ENCODE results near the gene PDGFRB.

DNA sequence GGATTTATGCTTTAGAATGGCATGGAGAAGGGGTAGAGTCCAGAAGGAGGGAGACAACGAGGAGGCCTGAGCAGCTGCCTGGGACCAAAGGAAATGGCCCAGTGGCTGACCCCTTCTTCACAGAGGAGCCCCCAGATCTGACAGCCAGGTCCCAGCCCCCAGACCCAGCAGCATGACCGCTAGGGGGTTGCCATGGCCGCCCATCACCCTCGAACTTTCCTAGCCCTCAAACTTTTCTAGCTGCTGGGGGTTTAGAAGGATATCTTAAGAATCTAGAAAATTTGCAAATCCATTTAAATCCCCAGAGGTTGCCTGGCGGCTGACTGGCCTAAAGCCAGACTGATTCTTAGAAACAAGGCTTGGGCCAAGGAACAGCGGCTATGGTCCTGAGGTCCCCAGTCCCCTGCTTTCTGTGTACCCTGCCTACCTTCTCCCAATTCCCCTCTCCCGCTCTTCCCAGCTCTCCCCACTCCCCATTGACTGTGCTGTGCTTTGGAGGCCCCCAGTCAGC is 972 bp downstream of the PDGFRB start:
- TF ChIP-seq, protein P1, sequence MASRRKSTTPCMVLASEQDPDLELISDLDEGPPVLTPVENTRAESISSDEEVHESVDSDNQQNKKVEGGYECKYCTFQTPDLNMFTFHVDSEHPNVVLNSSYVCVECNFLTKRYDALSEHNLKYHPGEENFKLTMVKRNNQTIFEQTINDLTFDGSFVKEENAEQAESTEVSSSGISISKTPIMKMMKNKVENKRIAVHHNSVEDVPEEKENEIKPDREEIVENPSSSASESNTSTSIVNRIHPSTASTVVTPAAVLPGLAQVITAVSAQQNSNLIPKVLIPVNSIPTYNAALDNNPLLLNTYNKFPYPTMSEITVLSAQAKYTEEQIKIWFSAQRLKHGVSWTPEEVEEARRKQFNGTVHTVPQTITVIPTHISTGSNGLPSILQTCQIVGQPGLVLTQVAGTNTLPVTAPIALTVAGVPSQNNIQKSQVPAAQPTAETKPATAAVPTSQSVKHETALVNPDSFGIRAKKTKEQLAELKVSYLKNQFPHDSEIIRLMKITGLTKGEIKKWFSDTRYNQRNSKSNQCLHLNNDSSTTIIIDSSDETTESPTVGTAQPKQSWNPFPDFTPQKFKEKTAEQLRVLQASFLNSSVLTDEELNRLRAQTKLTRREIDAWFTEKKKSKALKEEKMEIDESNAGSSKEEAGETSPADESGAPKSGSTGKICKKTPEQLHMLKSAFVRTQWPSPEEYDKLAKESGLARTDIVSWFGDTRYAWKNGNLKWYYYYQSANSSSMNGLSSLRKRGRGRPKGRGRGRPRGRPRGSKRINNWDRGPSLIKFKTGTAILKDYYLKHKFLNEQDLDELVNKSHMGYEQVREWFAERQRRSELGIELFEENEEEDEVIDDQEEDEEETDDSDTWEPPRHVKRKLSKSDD (conservative IDR thresholded peaks at IDR 0.05; ENCODE audit: low read length): no peak
- no peak for TF ChIP-seq SMAD1 (IDR thresholded peaks at IDR 0.05; ENCODE audit: low read depth, low read length, partially characterized antibody)
- no peak for TF ChIP-seq EZH2 (IDR thresholded peaks at IDR 0.05; ENCODE audit: borderline replicate concordance, low read depth, low read length)
- no peak for TF ChIP-seq ZNF24 (IDR thresholded peaks at IDR 0.05)
- TF ChIP-seq NBN (IDR thresholded peaks at IDR 0.05; ENCODE audit: low read depth): no peak
- TF ChIP-seq, protein P2, sequence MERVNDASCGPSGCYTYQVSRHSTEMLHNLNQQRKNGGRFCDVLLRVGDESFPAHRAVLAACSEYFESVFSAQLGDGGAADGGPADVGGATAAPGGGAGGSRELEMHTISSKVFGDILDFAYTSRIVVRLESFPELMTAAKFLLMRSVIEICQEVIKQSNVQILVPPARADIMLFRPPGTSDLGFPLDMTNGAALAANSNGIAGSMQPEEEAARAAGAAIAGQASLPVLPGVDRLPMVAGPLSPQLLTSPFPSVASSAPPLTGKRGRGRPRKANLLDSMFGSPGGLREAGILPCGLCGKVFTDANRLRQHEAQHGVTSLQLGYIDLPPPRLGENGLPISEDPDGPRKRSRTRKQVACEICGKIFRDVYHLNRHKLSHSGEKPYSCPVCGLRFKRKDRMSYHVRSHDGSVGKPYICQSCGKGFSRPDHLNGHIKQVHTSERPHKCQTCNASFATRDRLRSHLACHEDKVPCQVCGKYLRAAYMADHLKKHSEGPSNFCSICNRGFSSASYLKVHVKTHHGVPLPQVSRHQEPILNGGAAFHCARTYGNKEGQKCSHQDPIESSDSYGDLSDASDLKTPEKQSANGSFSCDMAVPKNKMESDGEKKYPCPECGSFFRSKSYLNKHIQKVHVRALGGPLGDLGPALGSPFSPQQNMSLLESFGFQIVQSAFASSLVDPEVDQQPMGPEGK (CRISPR knock-in tag; IDR thresholded peaks at IDR 0.05; ENCODE audit: borderline replicate concordance): no peak
- no peak for TF ChIP-seq POLR2AphosphoS5 (IDR thresholded peaks at IDR 0.05; ENCODE audit: control insufficient read depth, insufficient read depth, low read depth, low read length)
- no peak for TF ChIP-seq ZZZ3 (IDR thresholded peaks at IDR 0.05)
- no peak for TF ChIP-seq XRCC5 (IDR thresholded peaks at IDR 0.05; ENCODE audit: low read depth, low read length)
- TF ChIP-seq, protein P3, sequence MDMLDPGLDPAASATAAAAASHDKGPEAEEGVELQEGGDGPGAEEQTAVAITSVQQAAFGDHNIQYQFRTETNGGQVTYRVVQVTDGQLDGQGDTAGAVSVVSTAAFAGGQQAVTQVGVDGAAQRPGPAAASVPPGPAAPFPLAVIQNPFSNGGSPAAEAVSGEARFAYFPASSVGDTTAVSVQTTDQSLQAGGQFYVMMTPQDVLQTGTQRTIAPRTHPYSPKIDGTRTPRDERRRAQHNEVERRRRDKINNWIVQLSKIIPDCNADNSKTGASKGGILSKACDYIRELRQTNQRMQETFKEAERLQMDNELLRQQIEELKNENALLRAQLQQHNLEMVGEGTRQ (CRISPR knock-in tag; IDR thresholded peaks at IDR 0.05): no peak
